CD4-positive, alpha-beta memory T cell (primary cell): Measurements from ENCODE around the gene ARHGAP24. TPM values are rescaled to one million over a fixed set of nuclear protein-coding genes. Genes with fewer than 3 reads are reported as not detected.

Experiments
- CTCF ChIA-PET: fragments of 350-600 bp; sonication (Branson Sonifier 250); formaldehyde crosslinking; loops from one replicate; lab custom pipeline; 2021; ENCODE audit warnings: inconsistent platforms; ENCODE audit not compliant: partially characterized antibody; lab: Charles Lee
- POLR2A ChIA-PET: fragments of 350-600 bp; sonication (Branson Sonifier 250); formaldehyde crosslinking; loops from one replicate; lab custom pipeline; 2021; ENCODE audit not compliant: partially characterized antibody; lab: Charles Lee
- DNase-seq, 5 donors: peaks; one replicate each; pipeline versions ENCODE4 v3.0.0 to v3.0.0-alpha.2; 2020 to 2022; ENCODE audit warnings: mixed read lengths in 1 of 5
- H3K27ac ChIP-seq: one replicate; pipeline ENCODE4 v1.7.0; 2013; ENCODE audit warnings: low read depth, low read length
- H3K27me3 ChIP-seq: 2 replicates; pipeline ENCODE4 v1.7.0; 2013; ENCODE audit warnings: mild to moderate bottlenecking, low read length, moderate library complexity; ENCODE audit not compliant: insufficient read depth
- H3K36me3 ChIP-seq: 2 replicates; pipeline ENCODE4 v1.7.0; 2013; ENCODE audit warnings: mild to moderate bottlenecking, low read length, moderate library complexity; ENCODE audit not compliant: insufficient read depth
- H3K4me1 ChIP-seq: 2 replicates; pipeline ENCODE4 v1.7.0; 2013; ENCODE audit warnings: mild to moderate bottlenecking, low read length, moderate library complexity; ENCODE audit not compliant: insufficient read depth
- H3K4me3 ChIP-seq, 2 donors: one replicate each; pipeline ENCODE4 v1.7.0; 2013; ENCODE audit warnings: low read length in 2 of 2, mild to moderate bottlenecking in 1 of 2
- H3K9me3 ChIP-seq, 2 donors: one replicate each; pipeline ENCODE4 v1.7.0; 2013; ENCODE audit warnings: low read length in 2 of 2, control low read depth in 1 of 2; ENCODE audit not compliant: control insufficient read depth in 1 of 2
- H3K27ac Mint-ChIP-seq, 7 donors: one replicate each; pipeline ENCODE4 v1.8.0; 2020 to 2021; ENCODE audit warnings: mixed read lengths in 7 of 7, mild to moderate bottlenecking in 6 of 7, inconsistent platforms in 3 of 7, moderate library complexity in 3 of 7
- H3K27me3 Mint-ChIP-seq, 2 donors: one replicate each; pipeline ENCODE4 v1.8.0; 2020 to 2021; ENCODE audit warnings: mixed read lengths in 2 of 2
- H3K36me3 Mint-ChIP-seq, 2 donors: one replicate each; pipeline ENCODE4 v1.8.0; 2020 to 2021; ENCODE audit warnings: mixed read lengths in 2 of 2, inconsistent platforms in 1 of 2, mild to moderate bottlenecking in 1 of 2
- H3K4me1 Mint-ChIP-seq, 4 donors: one replicate each; pipeline ENCODE4 v1.8.0; 2020 to 2021; ENCODE audit warnings: mixed read lengths in 4 of 4, mild to moderate bottlenecking in 1 of 4
- H3K4me3 Mint-ChIP-seq, 8 donors: one replicate each; pipeline ENCODE4 v1.8.0; 2020 to 2021; ENCODE audit warnings: mixed read lengths in 8 of 8, mild to moderate bottlenecking in 7 of 8, moderate library complexity in 6 of 8, inconsistent platforms in 3 of 8
- H3K9me3 Mint-ChIP-seq, 8 donors: one replicate each; pipeline ENCODE4 v1.8.0; 2020 to 2021; ENCODE audit warnings: mixed read lengths in 8 of 8, mild to moderate bottlenecking in 5 of 8, inconsistent platforms in 3 of 8, moderate library complexity in 1 of 8
- intact Hi-C: fragments of 100-400 bp; cut with micrococcal nuclease; formaldehyde crosslinking; loops from one replicate; pipeline ENCODE4 v1.15.1; 2023
- polyA plus RNA-seq, 2 donors: library from polyadenylated mRNA; unstranded; fragments of 300-500 nt; fragmentation: Illumina TruSeq; gene quantifications; one replicate each; pipeline ENCODE4 v1.2.3, GENCODE V29; 2021
- total RNA-seq, 2 experiments: library from RNA; stranded (reverse); gene quantifications; one replicate each; pipeline ENCODE4 v1.2.3, GENCODE V29; 2021

The ARHGAP24 gene
- total and polyA plus RNA-seq, 4 experiments from 2014 or later, result 0.30 TPM; not detected in 3

DNA sequence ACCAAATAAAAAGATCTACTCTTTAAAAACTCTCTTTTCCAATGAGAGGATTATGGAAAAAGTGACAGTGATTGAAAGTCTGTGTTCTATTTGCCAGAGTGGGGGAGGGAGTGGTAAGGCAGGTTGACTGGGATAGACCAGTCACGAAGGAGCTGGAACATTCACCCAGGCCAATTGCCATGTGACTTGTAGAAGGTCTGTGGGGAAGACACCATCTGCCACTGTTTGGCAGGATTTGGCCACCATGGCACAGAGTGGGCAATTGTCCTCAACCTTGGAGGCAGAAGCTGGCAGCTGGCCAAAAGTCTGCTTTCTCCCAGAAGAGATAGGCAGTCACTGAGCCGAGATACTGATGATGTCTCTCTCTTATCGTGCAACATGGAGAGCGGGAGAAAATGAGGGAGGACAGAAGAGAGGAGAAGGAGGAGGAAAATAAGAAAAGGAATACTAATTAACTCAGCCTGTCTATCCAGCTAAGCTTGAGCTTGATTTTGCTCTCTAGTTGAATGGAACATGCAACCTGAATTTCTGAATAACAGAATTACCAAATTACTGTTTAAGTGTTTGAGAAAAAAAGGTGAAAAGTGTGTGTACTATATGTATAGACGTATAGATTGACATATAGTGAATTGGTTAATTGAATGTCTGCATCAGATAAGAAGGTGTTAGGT lies 267.1 kb downstream of the ARHGAP24 start:
- H3K27ac ChIP-seq, result no peak overlapping the region
- Mint-ChIP-seq H3K4me1 (no peaks in the 10 kb centered on the region), H3K27ac (no peak overlapping the region), H3K27me3 (no peaks in the 10 kb centered on the region), H3K4me3 (no peak overlapping the region), H3K36me3 (no peaks in the 10 kb centered on the region), H3K9me3 (peaks cover 0 to 6% (median 0%) of the 10 kb centered on the region in 8 donors)
- H3K4me1 ChIP-seq, result no peaks in the 10 kb centered on the region
- no peak for DNase-seq
- ChIA-PET CTCF (interaction anchor here (0.7 kb wide), 1 partner anchor 8 kb away, joined by 4 read pairs; no protein-coding TSS in a partner anchor), POLR2A (no interaction called here)
- intact Hi-C loops, result no loop called here
- no peaks in the 10 kb centered on the region for H3K27me3 ChIP-seq
- no peaks in the 10 kb centered on the region for H3K9me3 ChIP-seq
- H3K4me3 ChIP-seq, result no peak overlapping the region
- no peaks in the 10 kb centered on the region for H3K36me3 ChIP-seq

DNA sequence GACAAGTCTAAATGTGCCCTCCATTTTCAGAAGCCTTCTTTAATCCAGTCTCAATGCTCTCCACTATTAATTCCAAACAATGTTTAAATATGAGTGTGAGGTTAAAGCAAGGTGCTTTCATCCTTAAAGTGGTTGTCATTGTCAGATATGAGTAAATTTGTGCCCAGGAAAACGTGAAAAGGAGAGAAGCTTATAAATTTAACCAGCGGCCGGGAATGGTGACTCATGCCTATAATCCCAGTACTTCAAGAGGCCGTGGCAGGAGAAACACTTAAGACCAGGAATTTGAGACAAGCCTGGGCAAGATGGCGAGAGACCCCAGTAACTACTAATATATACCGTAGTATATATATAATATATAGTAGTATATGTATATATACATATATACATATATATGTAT lies 270.0 kb downstream of the ARHGAP24 start:
- no peaks in the 10 kb centered on the region for H3K27me3 ChIP-seq
- CTCF ChIA-PET, result no interaction called here
- no peaks in the 10 kb centered on the region for H3K4me1 ChIP-seq
- intact Hi-C loops, result no loop called here
- Mint-ChIP-seq H3K36me3 (no peaks in the 10 kb centered on the region), H3K27ac (no peak overlapping the region), H3K9me3 (peaks cover 0 to 2% (median 0%) of the 10 kb centered on the region in 8 donors), H3K27me3 (no peaks in the 10 kb centered on the region), H3K4me3 (no peak overlapping the region), H3K4me1 (no peaks in the 10 kb centered on the region)
- no peaks in the 10 kb centered on the region for H3K9me3 ChIP-seq
- POLR2A ChIA-PET, result no interaction called here
- no peak overlapping the region for H3K27ac ChIP-seq
- no peak for DNase-seq
- no peak overlapping the region for H3K4me3 ChIP-seq
- H3K36me3 ChIP-seq, result no peaks in the 10 kb centered on the region

DNA sequence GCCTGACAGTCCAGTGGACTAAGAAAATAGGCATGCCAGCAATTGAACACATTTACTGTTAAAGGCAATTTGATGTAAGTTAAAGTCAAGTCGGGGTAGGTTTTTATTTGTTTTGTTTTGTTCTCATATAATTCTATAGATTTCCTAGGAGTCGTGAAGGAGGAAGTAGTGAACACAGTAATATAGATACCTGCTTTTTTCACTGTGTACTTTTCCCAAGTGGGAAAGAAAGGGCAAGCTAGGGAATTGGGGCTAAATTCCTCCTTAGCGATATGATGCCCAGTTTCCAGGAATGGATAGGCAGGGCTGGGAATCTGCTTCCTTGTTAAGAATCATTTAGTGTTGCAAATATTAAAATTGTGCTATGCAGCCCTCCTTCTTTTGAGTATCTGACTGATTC lies 271.0 kb downstream of the ARHGAP24 start:
- ChIA-PET CTCF (no interaction called here), POLR2A (no interaction called here)
- no peaks in the 10 kb centered on the region for H3K4me1 ChIP-seq
- no peaks in the 10 kb centered on the region for H3K4me1 Mint-ChIP-seq
- DNase-seq, result no peak
- intact Hi-C loops, result no loop called here
- H3K9me3 Mint-ChIP-seq, result peaks cover 0 to 2% (median 0%) of the 10 kb centered on the region in 8 donors
- H3K4me3 Mint-ChIP-seq, result no peak overlapping the region
- H3K27ac ChIP-seq, result no peak overlapping the region
- H3K27me3 Mint-ChIP-seq, result no peaks in the 10 kb centered on the region
- no peaks in the 10 kb centered on the region for H3K36me3 Mint-ChIP-seq
- no peaks in the 10 kb centered on the region for H3K36me3 ChIP-seq
- H3K27me3 ChIP-seq, result no peaks in the 10 kb centered on the region
- H3K4me3 ChIP-seq, result no peak overlapping the region
- H3K27ac Mint-ChIP-seq, result no peak overlapping the region
- H3K9me3 ChIP-seq, result no peaks in the 10 kb centered on the region

DNA sequence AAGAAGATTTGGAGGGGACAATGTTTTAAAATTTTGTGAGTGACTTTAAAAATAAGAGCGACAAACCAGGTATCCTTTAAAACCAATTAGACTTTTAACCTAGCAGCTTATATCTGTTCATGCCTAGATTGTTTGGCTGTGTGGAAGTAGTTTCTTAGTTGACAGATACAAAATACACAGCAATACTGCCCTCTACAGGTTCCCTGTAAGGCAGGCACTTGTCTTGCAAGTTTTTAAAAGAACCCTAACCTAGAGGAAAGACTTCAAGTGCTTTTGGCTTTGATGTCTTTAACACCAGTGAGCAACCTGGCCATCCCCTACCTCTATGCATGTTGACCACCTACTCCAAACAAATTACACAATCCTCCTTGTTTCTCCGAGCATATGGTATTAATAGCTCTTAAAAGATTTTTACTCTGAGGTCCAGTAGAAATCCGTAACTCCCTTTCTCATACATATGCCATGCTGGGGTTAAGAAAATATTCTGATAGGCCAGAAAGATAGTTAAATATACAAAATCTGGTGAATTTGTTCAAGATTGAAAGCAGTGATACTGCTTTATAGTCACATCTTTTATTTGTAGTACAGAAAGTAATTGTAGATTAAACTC lies 273.0 kb downstream of the ARHGAP24 start:
- POLR2A ChIA-PET, result no interaction called here
- Histone ChIP-seq H3K36me3 (no peaks in the 10 kb centered on the region), H3K9me3 (no peaks in the 10 kb centered on the region), H3K27ac (no peak overlapping the region), H3K27me3 (no peaks in the 10 kb centered on the region), H3K4me1 (no peaks in the 10 kb centered on the region), H3K4me3 (no peak overlapping the region)
- H3K36me3 Mint-ChIP-seq, result no peaks in the 10 kb centered on the region
- peak in 1 of 5 donors; percentile 0 for DNase-seq
- H3K27me3 Mint-ChIP-seq, result no peaks in the 10 kb centered on the region
- H3K4me1 Mint-ChIP-seq, result no peaks in the 10 kb centered on the region
- no peak overlapping the region for H3K27ac Mint-ChIP-seq
- H3K9me3 Mint-ChIP-seq, result peaks cover 0 to 2% (median 0%) of the 10 kb centered on the region in 8 donors
- intact Hi-C loops, result no loop called here
- CTCF ChIA-PET, result interaction anchor here (0.7 to 1.5 kb wide), 2 partner anchors 14 to 18 kb away, joined by 3 to 4 read pairs; no protein-coding TSS in a partner anchor
- no peak overlapping the region for H3K4me3 Mint-ChIP-seq

DNA sequence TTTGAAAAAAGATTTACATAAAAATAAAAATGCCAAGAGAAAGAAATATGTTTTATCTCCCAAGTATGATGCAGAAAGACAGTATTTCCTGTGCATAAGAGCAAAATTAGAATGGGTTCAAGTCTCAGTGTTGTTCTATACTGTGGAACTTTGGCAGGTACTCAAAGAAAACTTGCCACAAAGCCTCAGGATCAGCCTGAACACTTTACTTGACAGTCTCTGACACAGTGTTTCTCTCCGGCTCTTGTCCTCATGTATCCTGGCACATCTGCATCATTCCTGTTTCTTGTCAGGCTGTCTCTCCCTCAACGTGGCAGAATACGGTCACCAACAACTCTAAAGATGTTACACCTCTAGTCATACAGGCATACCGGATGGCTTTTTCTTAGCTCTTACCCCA lies 273.7 kb downstream of the ARHGAP24 start:
- H3K27ac Mint-ChIP-seq, result peak overlapping the region in 1 of 7 donors; percentile 1
- POLR2A ChIA-PET, result no interaction called here
- no peaks in the 10 kb centered on the region for H3K4me1 Mint-ChIP-seq
- Histone ChIP-seq H3K4me3 (no peak overlapping the region), H3K27me3 (no peaks in the 10 kb centered on the region), H3K9me3 (no peaks in the 10 kb centered on the region), H3K36me3 (no peaks in the 10 kb centered on the region), H3K4me1 (no peaks in the 10 kb centered on the region), H3K27ac (no peak overlapping the region)
- H3K4me3 Mint-ChIP-seq, result no peak overlapping the region
- no peaks in the 10 kb centered on the region for H3K27me3 Mint-ChIP-seq
- intact Hi-C loops, result no loop called here
- no peak for DNase-seq
- CTCF ChIA-PET, result no interaction called here
- H3K36me3 Mint-ChIP-seq, result no peaks in the 10 kb centered on the region
- peaks cover 0 to 2% (median 0%) of the 10 kb centered on the region in 8 donors for H3K9me3 Mint-ChIP-seq

DNA sequence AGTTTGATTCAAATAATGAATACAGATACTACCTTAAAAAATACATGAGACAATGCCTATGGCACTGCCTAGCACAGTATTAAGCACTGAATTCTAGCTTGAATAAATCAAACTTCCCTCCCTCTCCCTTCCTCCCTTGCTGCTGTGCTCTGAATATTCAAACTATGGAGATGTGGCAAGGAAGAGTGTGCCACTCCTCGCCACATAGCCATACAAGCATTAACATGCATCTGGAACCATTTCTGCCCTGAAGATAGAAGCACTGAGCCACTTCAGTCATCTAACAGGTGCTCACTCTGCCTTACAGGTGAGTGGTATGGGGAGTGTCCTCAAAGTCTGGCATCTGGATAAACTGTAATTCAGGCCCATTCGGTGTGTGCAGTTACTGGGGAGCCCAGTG lies 276.9 kb downstream of the ARHGAP24 start:
- H3K27ac Mint-ChIP-seq, result no peak overlapping the region
- ChIA-PET CTCF (no interaction called here), POLR2A (no interaction called here)
- H3K27me3 Mint-ChIP-seq, result no peaks in the 10 kb centered on the region
- Histone ChIP-seq H3K27me3 (no peaks in the 10 kb centered on the region), H3K9me3 (no peaks in the 10 kb centered on the region), H3K4me1 (no peaks in the 10 kb centered on the region), H3K36me3 (no peaks in the 10 kb centered on the region), H3K27ac (no peak overlapping the region), H3K4me3 (no peak overlapping the region)
- DNase-seq, result no peak
- H3K4me3 Mint-ChIP-seq, result no peak overlapping the region
- H3K4me1 Mint-ChIP-seq, result no peaks in the 10 kb centered on the region
- peaks cover 0 to 3% (median 0%) of the 10 kb centered on the region in 8 donors for H3K9me3 Mint-ChIP-seq
- intact Hi-C loops, result no loop called here
- H3K36me3 Mint-ChIP-seq, result no peaks in the 10 kb centered on the region

DNA sequence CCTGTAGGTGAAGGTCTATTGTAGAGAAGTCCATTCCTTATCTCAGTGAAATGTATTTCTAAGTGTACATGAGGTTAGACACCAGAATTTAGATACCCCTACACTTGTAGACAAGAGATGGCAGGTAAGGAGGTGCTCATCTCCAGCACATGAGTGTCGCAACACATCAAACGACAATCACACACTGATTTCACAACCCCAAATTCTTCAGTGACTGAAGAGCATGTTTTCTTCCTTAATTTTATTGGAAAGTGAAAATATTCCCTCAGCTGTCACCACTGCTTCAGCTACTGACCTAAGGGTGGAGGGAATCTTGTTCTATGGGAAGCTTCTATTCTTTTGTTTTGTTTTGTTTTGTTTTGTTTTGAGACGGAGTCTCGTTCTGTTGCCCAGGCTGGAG lies 280.3 kb downstream of the ARHGAP24 start:
- H3K27ac Mint-ChIP-seq, result no peak overlapping the region
- no peaks in the 10 kb centered on the region for H3K27me3 Mint-ChIP-seq
- intact Hi-C loops, result no loop called here

More for the DNA sequence above, 280.3 kb downstream of the ARHGAP24 start:
- no peaks in the 10 kb centered on the region for H3K4me1 ChIP-seq
- H3K9me3 ChIP-seq, result no peaks in the 10 kb centered on the region
- Mint-ChIP-seq H3K36me3 (no peaks in the 10 kb centered on the region), H3K4me1 (no peaks in the 10 kb centered on the region), H3K4me3 (no peak overlapping the region), H3K9me3 (peaks cover 0 to 4% (median 0%) of the 10 kb centered on the region in 8 donors)
- ChIA-PET CTCF (no interaction called here), POLR2A (no interaction called here)
- no peak overlapping the region for H3K27ac ChIP-seq
- H3K27me3 ChIP-seq, result no peaks in the 10 kb centered on the region
- H3K36me3 ChIP-seq, result no peaks in the 10 kb centered on the region
- no peak for DNase-seq
- H3K4me3 ChIP-seq, result no peak overlapping the region
